HEK293 (cell line): ENCODE data around the gene STUM.

Experiments
- ATF2 ChIP-seq: fragments of 450-650 bp; formaldehyde crosslinking; IDR thresholded peaks from 2 replicates; pipeline ENCODE4 v1.5.1; 2016; ENCODE audit warnings: missing biosample characterization, missing genetic modification characterization, low read depth
- CTCF ChIP-seq: fragments of 450-650 bp; formaldehyde crosslinking; IDR thresholded peaks from 2 replicates; pipeline ENCODE4 v1.5.1; 2016; ENCODE audit warnings: missing biosample characterization, missing genetic modification characterization
- REST ChIP-seq: fragments of 450-650 bp; formaldehyde crosslinking; IDR thresholded peaks from 2 replicates; pipeline ENCODE4 v1.5.1; 2016; ENCODE audit warnings: missing biosample characterization, missing genetic modification characterization
- ZBTB10 ChIP-seq: fragments of 450-650 bp; formaldehyde crosslinking; IDR thresholded peaks from 2 replicates; pipeline ENCODE4 v1.5.1; 2016; ENCODE audit warnings: missing biosample characterization, missing genetic modification characterization
- ZFP37 ChIP-seq: fragments of 450-650 bp; formaldehyde crosslinking; IDR thresholded peaks from 2 replicates; pipeline ENCODE4 v1.5.1; 2016; ENCODE audit warnings: missing biosample characterization, missing genetic modification characterization
- ZNF585B ChIP-seq: fragments of 450-650 bp; formaldehyde crosslinking; IDR thresholded peaks from 2 replicates; pipeline ENCODE4 v1.5.1; 2016; ENCODE audit warnings: missing biosample characterization, missing genetic modification characterization
- ZNF660 ChIP-seq: fragments of 450-650 bp; IDR thresholded peaks from 2 replicates; pipeline ENCODE4 v1.5.1; 2018; ENCODE audit warnings: missing biosample characterization, mild to moderate bottlenecking, missing genetic modification characterization
- ZNF776 ChIP-seq: fragments of 450-650 bp; formaldehyde crosslinking; IDR thresholded peaks from 2 replicates; pipeline ENCODE4 v1.5.0; 2017; ENCODE audit warnings: missing biosample characterization, missing genetic modification characterization, borderline replicate concordance

- TF ChIP-seq CTCF (tag by site-specific recombination) = no peak
- no peak for TF ChIP-seq ZBTB10
- TF ChIP-seq ZNF660 = no peak
- TF ChIP-seq ZFP37 (tag by site-specific recombination) = no peak
- TF ChIP-seq REST (tag by site-specific recombination) = no peak
- TF ChIP-seq ATF2 (tag by site-specific recombination) = no peak
- no peak for TF ChIP-seq ZNF585B (tag by site-specific recombination)
- TF ChIP-seq ZNF776 (tag by site-specific recombination) = no peak
Measured at GRCh38 chr1:226652613-226653012, 104.0 kb downstream of the STUM start.
